ENCODE data around the gene CCDC24. TPM values are rescaled to one million over a fixed set of nuclear protein-coding genes. Genes with fewer than 3 reads are reported as not detected.

CCDC24 gene
- total and polyA plus RNA-seq, 2 of the 13 experiments (the other 11 are each of a cell fraction or from before 2014, with no cell fraction given): 1.4 to 2.9 TPM

- TF ChIP-seq RFX1 (IDR thresholded peaks at IDR 0.05): no peak
- TF ChIP-seq MATR3 (CRISPR knock-in tag; IDR thresholded peaks at IDR 0.05): no peak
- 0 out of 2 replicates have a peak, but pooled peaks have one; percentile 10 for TF ChIP-seq FOXP4 (CRISPR knock-in tag; IDR thresholded peaks at IDR 0.05)
- no peak for TF ChIP-seq SRSF1 (optimal IDR thresholded peaks at IDR 0.05; ENCODE audit: low read depth, low read length)
- TF ChIP-seq ZNF839 (CRISPR knock-in tag; IDR thresholded peaks at IDR 0.05; ENCODE audit: borderline replicate concordance): no peak
- peak; percentile 21 for TF ChIP-seq ZNF781 (CRISPR knock-in tag; IDR thresholded peaks at IDR 0.05; ENCODE audit: borderline replicate concordance, not compliant biosample characterization)
- TF ChIP-seq FOXA3 (CRISPR knock-in tag; IDR thresholded peaks at IDR 0.05): no peak
- TF ChIP-seq ZBTB40 (IDR thresholded peaks at IDR 0.05): no peak
- TF ChIP-seq ZBTB40 (CRISPR knock-in tag; IDR thresholded peaks at IDR 0.05): 0 out of 2 replicates have a peak, but pooled peaks have one; percentile 29
- TF ChIP-seq YY1 (IDR thresholded peaks at IDR 0.05; ENCODE audit: insufficient read depth, insufficient replicate concordance, low read depth, low read length): peak; percentile 0
- TF ChIP-seq CENPT (CRISPR knock-in tag; IDR thresholded peaks at IDR 0.05; ENCODE audit: low read depth): 0 out of 2 replicates have a peak, but pooled peaks have one; percentile 27
- TF ChIP-seq GTF3A (CRISPR knock-in tag; conservative IDR thresholded peaks at IDR 0.05): no peak
- TF ChIP-seq LCORL (IDR thresholded peaks at IDR 0.05): no peak
- peak; percentile 64; the same call in 1 of the 2 replicates for TF ChIP-seq LCORL (CRISPR knock-in tag; IDR thresholded peaks at IDR 0.05)
- no peak for TF ChIP-seq ETS1 (CRISPR knock-in tag; IDR thresholded peaks at IDR 0.05)
- no peak for TF ChIP-seq RBM22 (optimal IDR thresholded peaks at IDR 0.05; ENCODE audit: low read length)
Measured at GRCh38 chr1:44029260-44029910, 38.0 kb downstream of the CCDC24 start (continued).

All from HepG2 (cell line).